H9 (cell line): ENCODE measurements around the gene ERF. TPM values are rescaled to one million over a fixed set of nuclear protein-coding genes. Genes with fewer than 3 reads are reported as not detected.

Experiments
- DNase-seq: peaks from one replicate; pipeline ENCODE4 v3.0.0-alpha.2; 2017
- H2AFZ ChIP-seq: one replicate; pipeline ENCODE4 v1.6.1; 2013; ENCODE audit warnings: mild to moderate bottlenecking, low read length, control low read depth, moderate library complexity
- H2AK5ac ChIP-seq: 2 replicates; pipeline ENCODE4 v1.6.1; 2013; ENCODE audit warnings: low read length, control low read depth, mixed read lengths; ENCODE audit not compliant: insufficient read length
- H2BK120ac ChIP-seq: one replicate; pipeline ENCODE4 v1.6.1; 2013; ENCODE audit warnings: low read depth, mild to moderate bottlenecking, low read length, control low read depth, inconsistent platforms; ENCODE audit not compliant: poor library complexity, severe bottlenecking
- H2BK12ac ChIP-seq: 2 replicates; pipeline ENCODE4 v1.6.1; 2013; ENCODE audit warnings: low read length, control low read depth, mixed read lengths, low read depth; ENCODE audit not compliant: insufficient read length
- H2BK15ac ChIP-seq: 2 replicates; pipeline ENCODE4 v1.6.1; 2013; ENCODE audit warnings: low read depth, low read length, control low read depth
- H2BK20ac ChIP-seq: one replicate; pipeline ENCODE4 v1.6.1; 2013; ENCODE audit warnings: low read depth, mild to moderate bottlenecking, low read length, control low read depth, inconsistent platforms; ENCODE audit not compliant: poor library complexity, severe bottlenecking
- H2BK5ac ChIP-seq: 2 replicates; pipeline ENCODE4 v1.6.1; 2013; ENCODE audit warnings: low read length, control low read depth, mixed read lengths; ENCODE audit not compliant: insufficient read length
- H3K14ac ChIP-seq: 2 replicates; pipeline ENCODE4 v1.6.1; 2013; ENCODE audit warnings: low read length, control low read depth; ENCODE audit not compliant: insufficient read depth
- H3K18ac ChIP-seq: 2 replicates; pipeline ENCODE4 v1.6.1; 2013; ENCODE audit warnings: low read depth, mild to moderate bottlenecking, mixed read lengths, low read length, control low read depth; ENCODE audit not compliant: insufficient read length
- H3K23ac ChIP-seq: 2 replicates; pipeline ENCODE4 v1.6.1; 2013; ENCODE audit warnings: low read length, control low read depth, mixed read lengths, low read depth; ENCODE audit not compliant: insufficient read length
- H3K23me2 ChIP-seq: 2 replicates; pipeline ENCODE4 v1.6.1; 2013; ENCODE audit warnings: low read depth, mild to moderate bottlenecking, mixed read lengths, low read length, control low read depth; ENCODE audit not compliant: insufficient read length, poor library complexity, severe bottlenecking
- H3K27ac ChIP-seq: 2 replicates; pipeline ENCODE4 v1.5.1; 2013; ENCODE audit warnings: low read length, control low read depth, mixed read lengths, low read depth; ENCODE audit not compliant: insufficient read length
- H3K27me3 ChIP-seq: 2 replicates; pipeline ENCODE4 v1.6.1; 2013; ENCODE audit warnings: low read length, control low read depth, inconsistent platforms; ENCODE audit not compliant: insufficient read depth
- H3K4ac ChIP-seq: 2 replicates; pipeline ENCODE4 v1.6.1; 2013; ENCODE audit warnings: low read depth, mild to moderate bottlenecking, control low read depth, inconsistent platforms, low read length, moderate library complexity
- H3K4me1 ChIP-seq: 2 replicates; pipeline ENCODE4 v1.6.1; 2013; ENCODE audit warnings: low read length, control low read depth, inconsistent platforms; ENCODE audit not compliant: insufficient read depth
- H3K4me2 ChIP-seq: 2 replicates; pipeline ENCODE4 v1.6.1; 2013; ENCODE audit warnings: low read length, control low read depth, mixed read lengths; ENCODE audit not compliant: insufficient read length, insufficient read depth
- H3K56ac ChIP-seq: 2 replicates; pipeline ENCODE4 v1.6.1; 2013; ENCODE audit warnings: low read depth, mild to moderate bottlenecking, mixed read lengths, low read length, control low read depth; ENCODE audit not compliant: insufficient read length
- H3K79me1 ChIP-seq: 2 replicates; pipeline ENCODE4 v1.6.1; 2013; ENCODE audit warnings: low read depth, mild to moderate bottlenecking, moderate library complexity, low read length, control low read depth, inconsistent platforms; ENCODE audit not compliant: insufficient read depth, poor library complexity, severe bottlenecking
- H3K79me2 ChIP-seq: 2 replicates; pipeline ENCODE4 v1.6.1; 2013; ENCODE audit warnings: low read length, control low read depth, inconsistent platforms; ENCODE audit not compliant: insufficient read depth
- H3K9ac ChIP-seq: 2 replicates; pipeline ENCODE4 v1.6.1; 2013; ENCODE audit warnings: low read length, control low read depth, mixed read lengths; ENCODE audit not compliant: insufficient read length; ENCODE audit errors: extremely low read depth
- H3K9me3 ChIP-seq: one replicate; pipeline ENCODE4 v1.6.1; 2013; ENCODE audit warnings: low read depth, low read length, inconsistent platforms; ENCODE audit not compliant: control insufficient read depth
- H3T11ph ChIP-seq: one replicate; pipeline ENCODE4 v1.6.1; 2013; ENCODE audit warnings: mild to moderate bottlenecking, low read length, control low read depth, inconsistent platforms
- H4K20me1 ChIP-seq: one replicate; pipeline ENCODE4 v1.6.1; 2013; ENCODE audit not compliant: control insufficient read depth, insufficient read length, insufficient read depth
- H4K5ac ChIP-seq: 2 replicates; pipeline ENCODE4 v1.6.1; 2013; ENCODE audit warnings: low read depth, mild to moderate bottlenecking, mixed read lengths, low read length, control low read depth; ENCODE audit not compliant: insufficient read length
- H4K8ac ChIP-seq: replicated peaks from 2 replicates; pipeline ENCODE4 v1.6.1; 2013; ENCODE audit warnings: low read length, control low read depth, mixed read lengths, low read depth; ENCODE audit not compliant: insufficient read length
- H4K91ac ChIP-seq: 2 replicates; pipeline ENCODE4 v1.6.1; 2013; ENCODE audit warnings: low read depth, mild to moderate bottlenecking, moderate library complexity, mixed read lengths, low read length, control low read depth; ENCODE audit not compliant: insufficient read length
- H3K27ac Mint-ChIP-seq, 3 experiments: 2 replicates in 2 of 3; 3 replicates in 1 of 3; pipeline ENCODE4 v1.8.0; 2020 to 2021; ENCODE audit warnings: mixed read lengths in 3 of 3, mild to moderate bottlenecking in 1 of 3, moderate library complexity in 1 of 3
- H3K27me3 Mint-ChIP-seq: 2 replicates; pipeline ENCODE4 v1.8.0; 2021; ENCODE audit warnings: low read depth, mild to moderate bottlenecking, moderate library complexity, mixed read lengths
- H3K36me3 Mint-ChIP-seq, 3 experiments: 2 replicates in 2 of 3; 3 replicates in 1 of 3; pipeline ENCODE4 v1.8.0; 2020 to 2021; ENCODE audit warnings: low read depth in 3 of 3, mixed read lengths in 3 of 3; ENCODE audit not compliant: insufficient read depth in 1 of 3
- H3K4me1 Mint-ChIP-seq, 2 experiments: 2 replicates each; pipeline ENCODE4 v1.8.0; 2020; ENCODE audit warnings: mixed read lengths in 2 of 2
- H3K4me3 Mint-ChIP-seq, 2 experiments: 2 replicates in 1 of 2; 3 replicates in 1 of 2; pipeline ENCODE4 v1.8.0; 2020 to 2021; ENCODE audit warnings: mild to moderate bottlenecking in 2 of 2, mixed read lengths in 2 of 2, moderate library complexity in 1 of 2
- H3K9me3 Mint-ChIP-seq, 2 experiments: 2 replicates in 1 of 2; 3 replicates in 1 of 2; pipeline ENCODE4 v1.8.0; 2020; ENCODE audit warnings: mild to moderate bottlenecking in 2 of 2, mixed read lengths in 2 of 2, moderate library complexity in 1 of 2
- WGBS: extraction: QIAGEN DNeasy Blood & Tissue Kit; methylation state at CpG from one replicate; pipeline ENCODE4 v1.1.7; 2013; ENCODE audit warnings: missing lambda C conversion rate, low lambda C conversion rate, mixed read lengths; ENCODE audit not compliant: insufficient read length; ENCODE audit errors: extremely low coverage; 5-methylcytosine and 5-hydroxymethylcytosine counted together
- total RNA-seq: library from RNA; stranded (reverse); gene quantifications from 2 replicates; pipeline ENCODE4 v1.2.1, GENCODE V29; 2021
- TF ChIP-seq, protein P1 (sequence below): fragments of 200-600 bp; sonication (generic); conservative IDR thresholded peaks from 3 replicates; pipeline ENCODE4 v1.8.0; 2021; ENCODE audit warnings: antibody characterized with exemption, mild to moderate bottlenecking

ERF gene
- total RNA-seq, 1 experiment from 2014 or later = 126 TPM

- Histone ChIP-seq H3K79me2 (no peaks in the 10 kb centered on the region), H3T11ph (no peak overlapping the region), H3K4me1 (no peaks in the 10 kb centered on the region), H2BK12ac (no peak overlapping the region), H4K8ac (no peak overlapping the region), H3K9ac (no peak overlapping the region), H2BK15ac (no peak overlapping the region), H3K4ac (no peak overlapping the region), H3K4me2 (no peak overlapping the region), H2BK5ac (no peak overlapping the region), H3K14ac (no peak overlapping the region), H4K91ac (no peak overlapping the region), H3K27me3 (no peaks in the 10 kb centered on the region), H2AFZ (no peak overlapping the region), H2BK120ac (no peak overlapping the region), H3K23ac (no peak overlapping the region), H3K27ac (no peak overlapping the region), H4K20me1 (no peaks in the 10 kb centered on the region), H3K9me3 (no peaks in the 10 kb centered on the region), H3K56ac (no peak overlapping the region), H2AK5ac (no peak overlapping the region), H3K18ac (no peak overlapping the region), H4K5ac (no peak overlapping the region), H3K79me1 (no peaks in the 10 kb centered on the region), H2BK20ac (no peak overlapping the region), H3K23me2 (peaks cover 3% of the 10 kb centered on the region)
- DNase-seq = no peak
- no peaks in the 10 kb centered on the region for H3K9me3 Mint-ChIP-seq
- H3K4me3 Mint-ChIP-seq = no peak overlapping the region
- H3K27ac Mint-ChIP-seq = peak overlapping the region; percentile 33 to 93 (median 64); a peak in 4 of 7 replicates
- H3K27me3 Mint-ChIP-seq = no peaks in the 10 kb centered on the region
- peaks cover 3 to 34% of the 10 kb centered on the region in 2 experiments for H3K4me1 Mint-ChIP-seq
- TF ChIP-seq, protein P1, sequence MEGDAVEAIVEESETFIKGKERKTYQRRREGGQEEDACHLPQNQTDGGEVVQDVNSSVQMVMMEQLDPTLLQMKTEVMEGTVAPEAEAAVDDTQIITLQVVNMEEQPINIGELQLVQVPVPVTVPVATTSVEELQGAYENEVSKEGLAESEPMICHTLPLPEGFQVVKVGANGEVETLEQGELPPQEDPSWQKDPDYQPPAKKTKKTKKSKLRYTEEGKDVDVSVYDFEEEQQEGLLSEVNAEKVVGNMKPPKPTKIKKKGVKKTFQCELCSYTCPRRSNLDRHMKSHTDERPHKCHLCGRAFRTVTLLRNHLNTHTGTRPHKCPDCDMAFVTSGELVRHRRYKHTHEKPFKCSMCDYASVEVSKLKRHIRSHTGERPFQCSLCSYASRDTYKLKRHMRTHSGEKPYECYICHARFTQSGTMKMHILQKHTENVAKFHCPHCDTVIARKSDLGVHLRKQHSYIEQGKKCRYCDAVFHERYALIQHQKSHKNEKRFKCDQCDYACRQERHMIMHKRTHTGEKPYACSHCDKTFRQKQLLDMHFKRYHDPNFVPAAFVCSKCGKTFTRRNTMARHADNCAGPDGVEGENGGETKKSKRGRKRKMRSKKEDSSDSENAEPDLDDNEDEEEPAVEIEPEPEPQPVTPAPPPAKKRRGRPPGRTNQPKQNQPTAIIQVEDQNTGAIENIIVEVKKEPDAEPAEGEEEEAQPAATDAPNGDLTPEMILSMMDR = peak; percentile 11; the same call in 1 of the 3 replicates
- peaks cover 19 to 59% (median 44%) of the 10 kb centered on the region in 3 experiments; a peak in 6 of 7 replicates for H3K36me3 Mint-ChIP-seq
- WGBS = no CpG with 5 or more reads among the region's 5 CpGs
Observed at GRCh38 chr19:42295342-42295741, 40.4 kb upstream of the ERF start.
